Bronchial epithelial cell (primary cell): ENCODE data around the gene ICAM1. TPM values are rescaled to one million over a fixed set of nuclear protein-coding genes. Genes with fewer than 3 reads are reported as not detected.

ENCODE experiments used
- DNase-seq: peaks from one replicate; pipeline ENCODE4 v3.0.0-alpha.2; 2010; ENCODE audit warnings: low read depth
- FAIRE-seq: peaks from 2 replicates; lab custom pipeline; 2011; peaks lifted over from hg19 to GRCh38; lab: Jason Lieb, UNC
- H3K27me3 ChIP-seq: 2 replicates; pipeline ENCODE4 v1.5.1; 2011; ENCODE audit warnings: low read length; ENCODE audit not compliant: control insufficient read depth, insufficient read depth
- H3K36me3 ChIP-seq: 2 replicates; pipeline ENCODE4 v1.5.1; 2011; ENCODE audit warnings: low read length; ENCODE audit not compliant: control insufficient read depth, insufficient read depth
- H3K4me3 ChIP-seq: 2 replicates; pipeline ENCODE4 v1.5.1; 2011; ENCODE audit warnings: mild to moderate bottlenecking, low read depth, low read length, control low read depth
- total RNA-seq: library from RNA; depleted of rRNA; stranded (reverse); fragments of >200 nt; gene quantifications from 2 replicates; pipeline ENCODE4 v1.2.1, GENCODE V29; 2014
- TF ChIP-seq, protein P1 (sequence below): IDR thresholded peaks from 2 replicates; pipeline ENCODE4 v1.5.1; 2011; ENCODE audit warnings: mild to moderate bottlenecking, moderate library complexity, low read length, control low read depth, inconsistent platforms; ENCODE audit not compliant: insufficient read depth, severe bottlenecking

ICAM1 gene
- total RNA-seq, 1 donor from 2014 or later: 0.79 TPM

DNA sequence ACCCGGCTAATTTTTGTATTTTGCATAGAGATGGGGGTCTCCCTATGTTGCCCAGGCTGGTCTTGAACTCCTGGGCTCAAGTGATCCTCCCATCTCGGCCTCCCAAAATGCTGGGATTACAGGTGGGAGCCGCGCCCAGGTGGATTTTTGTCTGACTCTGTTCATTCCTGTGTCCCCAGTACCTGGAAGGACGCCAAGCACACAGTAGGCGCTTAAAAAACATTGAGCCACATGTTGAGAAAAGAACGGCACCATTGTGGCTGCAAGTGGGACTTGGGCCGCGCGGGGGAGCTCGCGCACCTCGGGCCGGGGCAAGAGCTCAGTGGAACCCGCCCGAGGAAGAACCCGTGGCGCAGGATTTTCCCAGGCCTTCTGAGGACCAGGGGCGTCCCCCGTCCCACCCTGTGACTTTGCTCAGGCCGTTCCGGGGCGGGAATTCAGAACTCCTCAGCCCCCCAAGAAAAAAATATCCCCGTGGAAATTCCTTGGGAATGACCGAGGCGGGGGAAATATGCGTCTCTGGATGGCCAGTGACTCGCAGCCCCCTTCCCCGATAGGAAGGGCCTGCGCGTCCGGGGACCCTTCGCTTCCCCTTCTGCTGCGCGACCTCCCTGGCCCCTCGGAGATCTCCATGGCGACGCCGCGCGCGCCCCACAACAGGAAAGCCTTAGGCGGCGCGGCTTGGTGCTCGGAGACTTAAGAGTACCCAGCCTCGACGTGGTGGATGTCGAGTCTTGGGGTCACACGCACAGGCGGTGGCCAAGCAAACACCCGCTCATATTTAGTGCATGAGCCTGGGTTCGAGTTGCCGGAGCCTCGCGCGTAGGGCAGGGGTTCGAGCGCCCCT, 1.4 kb upstream of the ICAM1 start:
- DNase-seq: peak; percentile 47
- H3K4me3 ChIP-seq: peak overlapping the region; percentile 34
- H3K36me3 ChIP-seq: no peaks in the 10 kb centered on the region
- no peak for FAIRE-seq
- H3K27me3 ChIP-seq: no peaks in the 10 kb centered on the region
- TF ChIP-seq, protein P1, sequence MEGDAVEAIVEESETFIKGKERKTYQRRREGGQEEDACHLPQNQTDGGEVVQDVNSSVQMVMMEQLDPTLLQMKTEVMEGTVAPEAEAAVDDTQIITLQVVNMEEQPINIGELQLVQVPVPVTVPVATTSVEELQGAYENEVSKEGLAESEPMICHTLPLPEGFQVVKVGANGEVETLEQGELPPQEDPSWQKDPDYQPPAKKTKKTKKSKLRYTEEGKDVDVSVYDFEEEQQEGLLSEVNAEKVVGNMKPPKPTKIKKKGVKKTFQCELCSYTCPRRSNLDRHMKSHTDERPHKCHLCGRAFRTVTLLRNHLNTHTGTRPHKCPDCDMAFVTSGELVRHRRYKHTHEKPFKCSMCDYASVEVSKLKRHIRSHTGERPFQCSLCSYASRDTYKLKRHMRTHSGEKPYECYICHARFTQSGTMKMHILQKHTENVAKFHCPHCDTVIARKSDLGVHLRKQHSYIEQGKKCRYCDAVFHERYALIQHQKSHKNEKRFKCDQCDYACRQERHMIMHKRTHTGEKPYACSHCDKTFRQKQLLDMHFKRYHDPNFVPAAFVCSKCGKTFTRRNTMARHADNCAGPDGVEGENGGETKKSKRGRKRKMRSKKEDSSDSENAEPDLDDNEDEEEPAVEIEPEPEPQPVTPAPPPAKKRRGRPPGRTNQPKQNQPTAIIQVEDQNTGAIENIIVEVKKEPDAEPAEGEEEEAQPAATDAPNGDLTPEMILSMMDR: peak; percentile 92

DNA sequence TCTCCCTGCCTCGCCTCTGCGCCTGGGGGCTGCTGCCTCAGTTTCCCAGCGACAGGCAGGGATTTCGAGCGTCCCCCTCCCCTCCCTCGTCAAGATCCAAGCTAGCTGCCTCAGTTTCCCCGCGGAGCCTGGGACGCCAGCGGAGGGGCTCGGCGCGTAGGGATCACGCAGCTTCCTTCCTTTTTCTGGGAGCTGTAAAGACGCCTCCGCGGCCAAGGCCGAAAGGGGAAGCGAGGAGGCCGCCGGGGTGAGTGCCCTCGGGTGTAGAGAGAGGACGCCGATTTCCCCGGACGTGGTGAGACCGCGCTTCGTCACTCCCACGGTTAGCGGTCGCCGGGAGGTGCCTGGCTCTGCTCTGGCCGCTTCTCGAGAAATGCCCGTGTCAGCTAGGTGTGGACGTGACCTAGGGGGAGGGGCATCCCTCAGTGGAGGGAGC, 722 bp upstream of the ICAM1 start:
- FAIRE-seq (no peak), DNase-seq (no peak)
- Histone ChIP-seq H3K4me3 (peak overlapping the region; percentile 34), H3K27me3 (no peaks in the 10 kb centered on the region), H3K36me3 (no peaks in the 10 kb centered on the region)
- TF ChIP-seq, protein P1: no peak

DNA sequence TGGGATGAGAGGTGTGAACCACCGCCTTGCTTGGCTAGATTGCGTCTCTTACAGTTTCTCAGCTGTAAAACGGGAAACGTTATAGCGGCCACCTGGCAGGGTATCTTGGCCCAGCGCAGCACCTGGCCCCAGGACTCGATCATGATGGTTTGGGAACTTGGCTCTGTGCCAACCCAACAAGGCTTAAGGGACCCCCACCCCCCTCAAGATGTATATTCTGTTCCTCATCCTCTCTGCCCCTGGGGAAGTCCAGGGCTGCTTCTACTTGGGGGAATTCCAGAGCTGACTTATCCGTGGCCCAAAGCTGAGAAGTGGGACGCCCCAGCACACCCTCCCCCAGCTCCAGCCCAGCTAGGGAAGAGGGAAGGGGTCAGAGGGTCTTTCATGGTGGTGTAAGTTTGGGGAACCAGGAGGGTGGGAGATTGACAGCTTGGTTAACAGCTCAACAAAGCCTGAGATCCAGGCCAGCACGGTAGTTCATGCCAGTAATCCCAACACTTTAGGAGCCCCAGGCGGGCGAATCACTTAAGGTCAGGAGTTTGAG, 695 bp downstream of the ICAM1 start:
- DNase-seq (peak; percentile 28), FAIRE-seq (no peak)
- Histone ChIP-seq H3K36me3 (no peaks in the 10 kb centered on the region), H3K27me3 (no peaks in the 10 kb centered on the region), H3K4me3 (peak overlapping the region; percentile 34)
- TF ChIP-seq, protein P1: no peak

DNA sequence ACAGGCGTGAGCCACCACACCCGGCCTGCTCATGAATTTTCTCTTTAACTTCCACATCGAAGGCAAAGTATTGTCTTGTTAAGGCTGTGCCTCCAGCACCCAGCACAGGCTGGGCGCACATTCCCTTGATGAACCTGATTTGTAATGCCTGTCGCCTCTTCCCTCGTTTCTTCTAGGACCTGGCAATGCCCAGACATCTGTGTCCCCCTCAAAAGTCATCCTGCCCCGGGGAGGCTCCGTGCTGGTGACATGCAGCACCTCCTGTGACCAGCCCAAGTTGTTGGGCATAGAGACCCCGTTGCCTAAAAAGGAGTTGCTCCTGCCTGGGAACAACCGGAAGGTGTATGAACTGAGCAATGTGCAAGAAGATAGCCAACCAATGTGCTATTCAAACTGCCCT, 3.7 kb downstream of the ICAM1 start:
- no peaks in the 10 kb centered on the region for H3K36me3 ChIP-seq
- FAIRE-seq (no peak), DNase-seq (no peak)
- TF ChIP-seq, protein P1: no peak
- H3K4me3 ChIP-seq: no peak overlapping the region
- no peaks in the 10 kb centered on the region for H3K27me3 ChIP-seq

DNA sequence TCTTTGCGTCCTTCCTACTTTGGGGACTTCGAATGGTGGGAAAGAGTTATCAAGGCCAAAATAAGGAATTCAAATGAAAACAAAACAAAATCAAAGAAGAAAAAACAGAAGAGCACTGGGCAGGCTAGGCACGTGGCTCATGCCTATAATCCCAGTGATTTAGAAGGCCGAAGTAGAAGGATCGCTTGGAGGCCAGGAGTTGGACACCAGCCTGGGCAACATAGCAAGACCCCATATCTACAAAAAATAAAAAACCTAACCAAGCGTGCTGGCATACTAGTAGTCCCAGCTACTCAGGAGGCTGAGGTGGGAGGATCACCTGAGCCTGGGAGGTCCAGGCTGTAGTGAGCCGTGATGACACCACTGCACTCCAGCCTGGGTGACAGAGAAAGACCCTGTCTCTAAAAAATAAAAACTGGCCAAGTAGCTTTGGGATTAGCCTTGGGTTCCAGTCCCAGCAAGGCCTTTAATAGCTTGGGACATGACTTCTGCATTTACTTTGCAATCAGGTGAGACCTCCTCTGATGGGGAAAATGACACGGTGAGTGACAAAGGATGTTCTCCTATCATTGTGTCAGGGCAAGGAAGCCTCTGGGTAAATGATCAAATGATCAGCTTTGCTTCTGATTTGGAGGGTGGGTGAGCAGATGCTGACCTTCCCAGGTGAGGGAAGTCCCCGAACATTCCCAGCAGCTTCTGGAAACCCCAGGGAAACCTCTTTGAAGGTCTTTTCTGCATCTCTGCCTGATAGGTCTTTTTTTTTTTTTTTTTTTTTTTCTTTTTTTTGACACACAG, 7.1 kb downstream of the ICAM1 start:
- TF ChIP-seq, protein P1: no peak
- Histone ChIP-seq H3K4me3 (no peak overlapping the region), H3K36me3 (no peaks in the 10 kb centered on the region), H3K27me3 (no peaks in the 10 kb centered on the region)
- FAIRE-seq: no peak
- DNase-seq: no peak
